Measurements from ENCODE around the gene COL4A2.

- TF ChIP-seq CTCF (IDR thresholded peaks at IDR 0.05) = no peak
- no peak for TF ChIP-seq POLR2A (IDR thresholded peaks at IDR 0.05)
These were observed 150.9 kb downstream of the COL4A2 start for GRCh38 chr13:110458017-110458416.
